Activated naive CD4-positive, alpha-beta T cell (primary cell): ENCODE results near the gene ASXL3.

Experiments
- DNase-seq, 4 experiments: peaks; one replicate each; lab custom pipeline; 2025; lab: John Stamatoyannopoulos, UW

ASXL3 gene

DNA sequence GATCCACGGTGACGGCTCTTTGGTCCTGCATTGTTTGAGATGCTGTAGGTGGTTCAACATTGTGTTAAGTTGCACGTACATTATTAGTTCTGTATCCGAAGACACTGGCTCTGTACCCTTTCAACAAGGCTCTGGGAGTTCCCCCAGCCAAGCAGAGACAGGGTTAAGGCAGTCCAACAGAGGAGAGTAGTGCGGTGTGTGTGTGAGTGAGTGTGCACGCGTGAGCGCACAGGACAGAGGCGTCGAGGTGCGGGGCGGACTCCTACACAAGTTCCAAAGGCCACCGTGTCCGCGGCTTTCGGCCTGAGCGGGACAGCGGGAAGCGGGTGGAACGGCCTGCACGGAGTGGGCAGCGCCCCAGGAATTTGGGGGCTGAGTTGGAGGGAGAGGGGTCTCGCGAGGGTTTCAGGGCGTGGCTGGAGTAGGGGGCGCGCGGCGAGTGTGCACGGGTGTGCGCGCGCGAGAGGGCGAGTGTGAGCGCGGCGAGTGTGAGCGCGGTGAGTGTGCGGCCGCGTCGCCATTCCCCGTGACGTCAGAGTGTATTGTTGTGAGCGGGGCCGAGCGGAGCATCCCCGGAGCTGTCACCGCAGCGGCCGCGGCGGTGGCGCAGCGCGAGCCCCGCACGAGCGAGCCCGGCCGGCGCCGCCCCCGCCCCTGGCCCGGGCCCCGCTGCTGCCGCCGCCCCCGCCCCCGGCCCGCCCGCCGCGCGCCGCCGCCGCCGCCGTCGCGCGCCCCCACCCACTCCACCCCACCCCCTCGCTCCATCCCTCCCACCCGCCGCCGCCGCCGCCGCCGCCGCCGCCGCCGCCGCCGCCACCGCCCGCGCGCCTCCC is at the start of gene ASXL3:
Gene ASXL3 (plus strand): TSS at position 535 of the 833 bp plus-strand sequence. CDS start 413 bp downstream, outside the sequence.
- DNase-seq, result peak in 1 of 4 experiments; percentile 0

DNA sequence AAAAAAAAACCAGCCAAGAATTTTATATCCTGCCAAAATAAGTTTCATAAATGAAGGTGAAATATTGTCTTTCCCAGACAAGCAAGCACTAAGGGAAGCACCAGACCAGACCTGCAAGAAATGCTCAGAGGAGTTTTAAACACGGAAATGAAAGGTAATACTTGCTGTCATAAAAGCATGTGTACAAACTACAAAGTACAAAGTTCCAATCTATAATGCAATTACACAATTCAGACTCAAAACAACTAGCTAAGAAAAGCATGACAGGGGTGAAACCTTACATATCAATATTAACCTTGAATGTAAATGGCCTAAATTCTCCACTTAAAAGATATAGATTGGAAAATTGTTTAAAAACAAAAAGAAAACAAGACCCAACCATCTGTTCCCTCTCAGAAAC is 45.0 kb upstream of the ASXL3 start:
- DNase-seq, result no peak

- no peak for DNase-seq
Observed at GRCh38 chr18:33536904-33537303, 41.1 kb upstream of the ASXL3 start.

- DNase-seq, result no peak
Observed at GRCh38 chr18:33538418-33539042, 39.5 kb upstream of the ASXL3 start.

GRCh38 chr18:33540392-33540791 is 37.6 kb upstream of the ASXL3 start:
- no peak for DNase-seq

DNA sequence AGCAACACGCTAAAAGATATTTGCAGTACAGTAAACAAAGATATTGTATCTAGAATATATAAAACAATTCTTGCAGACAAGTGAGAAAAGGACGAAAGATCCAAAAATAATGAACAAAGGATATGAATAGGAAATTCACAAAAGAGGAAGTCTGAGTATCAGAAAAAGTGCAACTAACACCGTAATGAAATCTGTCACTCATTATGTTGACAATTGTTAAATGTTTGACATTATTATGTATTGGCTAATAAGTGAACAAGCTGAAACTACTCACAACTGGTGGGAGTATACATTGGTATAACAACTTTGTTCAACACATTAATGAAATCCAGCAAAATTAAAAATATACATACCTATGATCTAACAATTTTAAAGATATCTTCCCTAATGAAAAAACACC is 36.7 kb upstream of the ASXL3 start:
- no peak for DNase-seq

GRCh38 chr18:33556846-33557245 is 21.2 kb upstream of the ASXL3 start:
- DNase-seq, result no peak

DNA sequence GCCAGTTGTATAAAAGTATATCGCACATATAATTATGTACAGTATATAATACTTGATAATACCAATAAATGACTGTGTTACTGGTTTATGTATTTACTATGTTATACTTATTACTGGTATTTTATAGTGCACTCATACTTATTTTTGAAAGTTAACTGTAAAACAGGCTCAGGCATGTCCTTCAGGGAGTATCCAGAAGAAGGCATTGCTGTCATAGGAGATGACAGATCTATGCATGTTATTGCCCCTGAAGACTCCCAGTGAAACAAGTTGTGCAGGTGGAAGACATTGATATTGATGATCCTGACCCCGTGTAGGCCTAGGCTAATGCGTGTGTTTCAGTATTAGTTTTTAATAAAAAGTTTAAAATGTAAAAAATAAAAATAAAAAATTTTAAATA is 20.3 kb upstream of the ASXL3 start:
- DNase-seq, result no peak

GRCh38 chr18:33558529-33558928 is 19.5 kb upstream of the ASXL3 start:
- DNase-seq, result no peak

DNA sequence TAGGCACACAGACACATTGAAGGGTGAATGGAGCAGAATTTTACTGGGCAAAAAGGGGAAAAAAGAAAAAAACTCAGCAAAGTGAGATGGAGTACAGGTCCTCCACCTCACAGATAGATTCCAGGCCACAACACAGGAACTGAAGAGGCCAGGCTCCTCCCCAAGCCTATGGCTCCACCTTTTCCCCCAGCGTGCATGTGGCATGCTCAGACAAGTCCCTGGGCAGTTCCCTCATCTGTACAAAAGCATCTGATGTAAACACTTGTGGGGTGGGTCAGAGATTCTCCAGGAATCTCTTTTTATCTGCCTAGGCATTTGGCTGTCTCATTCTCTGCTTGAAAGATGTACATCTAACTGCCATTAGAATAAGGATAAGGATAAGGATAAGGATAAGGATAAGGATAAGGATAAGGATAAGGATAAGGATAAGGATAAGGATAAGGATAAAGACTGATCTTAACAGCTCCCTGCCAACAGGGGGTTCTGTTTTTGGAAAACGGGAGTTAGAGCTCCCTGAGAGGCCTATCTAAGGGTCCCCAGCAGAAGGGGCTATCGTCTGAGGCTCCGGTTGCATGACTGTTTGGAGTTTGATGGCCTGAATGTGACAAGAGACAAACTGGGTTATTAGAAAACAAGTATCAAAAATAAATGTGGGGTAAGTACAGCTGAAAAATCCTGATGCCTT is 17.2 kb upstream of the ASXL3 start:
- no peak for DNase-seq

- no peak for DNase-seq
Observed at GRCh38 chr18:33562741-33563140, 15.3 kb upstream of the ASXL3 start.

- no peak for DNase-seq
Observed at GRCh38 chr18:33567705-33568104, 10.3 kb upstream of the ASXL3 start.

DNA sequence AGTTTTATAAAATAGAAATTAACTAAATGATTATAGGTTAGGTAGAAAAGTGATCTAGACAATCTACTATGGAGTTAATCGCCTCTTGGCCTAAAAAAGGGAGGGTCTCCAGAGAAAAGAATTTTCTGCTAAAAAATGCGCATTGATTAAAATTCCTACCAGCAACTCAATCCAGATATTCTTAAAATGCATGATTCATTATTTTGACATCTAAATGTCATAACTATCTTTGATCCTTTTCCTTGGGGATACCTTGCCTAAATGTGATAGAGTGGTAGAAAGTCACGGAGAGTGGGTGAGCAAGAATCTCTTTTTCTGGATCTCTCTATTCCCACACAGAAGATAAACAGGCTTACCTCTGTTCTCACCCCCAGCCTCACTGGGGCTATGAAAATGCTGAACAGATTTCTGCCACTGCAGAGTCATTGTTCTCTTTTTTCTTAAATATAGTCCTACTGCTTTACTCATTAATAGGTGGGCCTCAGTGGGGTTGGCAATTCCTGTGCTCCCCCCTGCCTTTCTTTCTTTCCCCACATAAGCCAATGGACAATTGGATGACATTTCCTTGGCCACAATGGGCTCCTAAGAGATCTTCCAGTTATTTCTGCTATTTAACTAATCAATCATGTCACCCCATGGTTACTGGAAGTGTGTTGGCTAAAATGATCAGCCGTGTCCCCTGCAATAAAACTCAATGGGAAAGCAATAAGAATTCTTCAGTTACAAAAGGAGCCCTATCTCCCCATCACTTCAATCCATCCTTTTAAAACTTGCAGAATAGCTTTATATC is 5.8 kb upstream of the ASXL3 start:
- DNase-seq, result no peak

- DNase-seq, result no peak
Observed at GRCh38 chr18:33573193-33573592, 4.8 kb upstream of the ASXL3 start.

GRCh38 chr18:33575451-33575850 is 2.6 kb upstream of the ASXL3 start:
- no peak for DNase-seq

DNA sequence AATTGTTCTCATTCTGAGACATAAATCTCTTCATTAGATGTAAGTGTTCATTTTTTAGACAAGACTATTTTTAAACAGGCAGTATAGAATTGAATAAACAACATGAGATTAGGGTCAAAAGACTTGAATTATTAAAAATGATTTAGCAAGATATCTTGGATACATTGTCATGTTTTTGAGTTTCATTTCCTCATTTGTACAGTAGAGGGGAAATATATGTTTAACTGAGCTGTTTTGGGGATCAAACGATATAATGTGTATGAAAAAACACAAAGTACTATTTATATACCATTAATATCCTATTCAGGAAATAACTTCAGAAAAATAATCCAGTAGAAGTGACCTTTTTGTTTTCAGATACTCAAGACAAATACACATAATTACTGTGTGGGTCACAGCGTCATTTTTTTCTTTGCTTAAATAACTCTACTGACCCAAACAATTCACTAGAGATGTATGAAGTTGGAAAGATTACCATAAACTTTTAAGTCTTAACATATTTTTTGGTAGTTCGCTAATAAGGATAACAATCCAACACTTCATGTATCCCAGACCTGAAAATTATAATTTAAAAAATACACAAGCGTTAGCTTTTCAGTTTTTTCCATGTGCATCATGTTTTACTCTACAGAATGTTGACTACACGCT is 896 bp upstream of the ASXL3 start:
- DNase-seq, result no peak

- DNase-seq, result no peak
Observed at GRCh38 chr18:33578518-33579348, 714 bp downstream of the ASXL3 start.

DNA sequence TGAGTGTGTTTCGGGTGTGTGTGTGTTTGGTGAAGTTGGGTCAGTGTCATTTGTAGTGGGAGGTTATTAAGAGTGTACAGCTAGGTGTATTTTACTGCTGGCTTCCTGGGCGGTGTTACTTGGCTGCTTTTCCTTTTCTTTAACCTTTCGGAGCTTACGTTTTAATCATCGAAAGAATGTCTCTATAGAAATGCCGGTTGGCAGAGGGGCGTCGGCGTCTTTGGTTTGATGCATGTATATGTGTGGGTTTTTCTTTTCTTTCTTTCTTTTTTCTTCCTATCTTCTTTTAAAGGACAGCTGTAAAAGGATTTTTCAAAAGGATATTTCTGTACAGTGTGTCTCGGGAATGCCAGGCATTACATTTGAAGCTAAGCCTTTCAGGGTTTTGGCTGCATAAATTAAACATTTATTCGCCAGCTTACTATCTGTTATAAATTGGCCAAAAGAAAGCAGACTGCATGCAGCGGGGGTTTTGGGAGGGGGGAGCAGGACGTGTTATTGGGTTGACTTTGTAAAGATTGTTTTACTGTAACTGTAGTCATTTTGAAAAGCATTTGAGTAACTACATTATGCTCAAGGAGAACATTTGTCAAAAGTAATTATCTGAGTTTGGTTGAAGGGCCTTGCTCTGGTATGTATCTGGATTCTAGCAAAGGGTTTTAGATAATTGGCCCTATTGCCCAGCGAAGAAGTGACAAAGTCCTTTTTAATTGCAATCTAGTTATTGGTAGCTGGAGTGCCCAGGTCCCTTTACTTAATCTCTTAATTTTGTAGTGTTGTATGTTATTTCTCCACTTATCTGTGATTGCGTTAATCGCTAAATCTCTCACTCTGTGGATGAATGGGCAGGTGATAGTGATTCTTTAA is 1.6 kb downstream of the ASXL3 start:
- DNase-seq, result no peak

DNA sequence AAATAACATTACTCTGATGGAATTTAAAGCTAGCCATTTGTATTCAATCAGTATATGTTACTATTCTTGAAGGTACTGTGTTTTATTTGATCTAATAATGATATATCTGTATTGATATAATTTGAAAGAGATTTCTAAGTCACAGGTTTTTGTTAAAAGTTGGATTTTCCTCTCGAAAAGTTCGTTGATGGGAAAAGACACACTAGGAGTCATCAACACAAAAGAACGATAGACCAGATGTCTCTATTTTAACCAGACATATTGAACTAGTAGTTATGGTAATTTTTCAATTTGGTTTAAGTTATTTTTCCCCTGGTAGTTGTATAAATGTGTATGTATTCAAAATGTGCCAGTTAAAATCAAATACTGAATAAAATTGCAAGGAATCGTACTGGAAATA is 2.5 kb downstream of the ASXL3 start:
- no peak for DNase-seq

DNA sequence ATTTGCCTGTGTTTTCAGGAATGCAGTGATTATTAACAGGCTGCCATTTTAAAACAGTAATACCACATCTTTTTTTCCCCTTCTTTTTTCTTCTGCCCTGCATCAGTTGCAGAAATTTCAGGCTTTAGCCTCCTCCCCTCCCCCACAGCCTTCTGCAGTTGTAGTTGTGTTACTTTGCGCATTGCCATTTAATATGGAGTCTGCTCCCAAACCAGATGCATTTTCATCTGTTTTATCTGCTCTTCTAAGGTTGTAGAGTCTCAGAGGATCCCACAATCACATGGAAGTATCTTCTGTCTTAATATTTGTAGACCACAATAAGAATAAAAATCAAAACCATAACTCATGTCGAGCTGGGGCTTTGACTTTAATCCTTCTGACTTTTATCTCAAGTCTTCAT is 3.8 kb downstream of the ASXL3 start:
- no peak for DNase-seq
